HEK293T (cell line): ENCODE results near the gene PRKCB.

Experiments used
- BHLHE40 ChIP-seq: fragments of 450-650 bp; IDR thresholded peaks from 2 replicates; pipeline ENCODE4 v1.6.1; 2016; ENCODE audit warnings: mild to moderate bottlenecking, moderate library complexity, borderline replicate concordance
- CTBP1 ChIP-seq: fragments of 450-650 bp; IDR thresholded peaks from 2 replicates; pipeline ENCODE4 v1.6.1; 2016; ENCODE audit warnings: borderline replicate concordance
- HDGF ChIP-seq: fragments of 450-650 bp; IDR thresholded peaks from 2 replicates; pipeline ENCODE4 v1.6.1; 2017; ENCODE audit warnings: antibody characterized with exemption, borderline replicate concordance
- PKNOX1 ChIP-seq: fragments of 450-650 bp; IDR thresholded peaks from 2 replicates; pipeline ENCODE4 v1.6.1; 2016
- ZNF384 ChIP-seq: fragments of 450-650 bp; IDR thresholded peaks from 2 replicates; pipeline ENCODE4 v1.6.1; 2016

GRCh38 chr16:24007934-24008333 lies 172.2 kb downstream of the PRKCB start:
- TF ChIP-seq ZNF384 (no peak), HDGF (no peak), CTBP1 (no peak), BHLHE40 (no peak), PKNOX1 (no peak)
